Stimulated activated CD4-positive, alpha-beta T cell treated with anti-CD3 and anti-CD28 coated beads, TNF-alpha, amount 100 ng/mL, for 48 hours (primary cell): Measurements from ENCODE around the gene DNAH1.

Experiments used
- DNase-seq, 3 donors: peaks; one replicate each; pipeline ENCODE4 v3.0.0-alpha.2; 2020; ENCODE audit warnings: low read depth in 3 of 3

The DNAH1 gene

GRCh38 chr3:52403271-52403841, 87.2 kb downstream of the DNAH1 start:
- no peak for DNase-seq

DNA sequence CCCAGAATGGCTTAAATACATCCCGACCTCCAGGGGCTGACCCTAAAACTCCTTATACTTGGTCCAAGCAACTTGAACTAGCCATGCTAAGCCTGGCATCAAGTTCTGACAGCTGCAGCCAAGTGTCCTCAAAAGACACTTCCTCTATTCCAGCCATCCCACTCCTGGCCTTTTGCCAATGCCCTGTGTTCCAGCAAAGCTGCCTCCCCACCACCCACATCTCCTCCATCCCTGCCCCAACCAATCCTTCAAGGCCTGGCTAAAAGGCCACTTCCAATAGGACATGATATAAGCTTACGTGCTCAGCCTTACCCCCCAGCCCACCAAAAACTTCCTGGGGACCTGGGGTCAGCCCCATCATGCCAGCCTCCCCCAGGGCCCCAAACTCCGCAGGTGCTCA, 87.8 kb downstream of the DNAH1 start:
- DNase-seq = no peak

DNA sequence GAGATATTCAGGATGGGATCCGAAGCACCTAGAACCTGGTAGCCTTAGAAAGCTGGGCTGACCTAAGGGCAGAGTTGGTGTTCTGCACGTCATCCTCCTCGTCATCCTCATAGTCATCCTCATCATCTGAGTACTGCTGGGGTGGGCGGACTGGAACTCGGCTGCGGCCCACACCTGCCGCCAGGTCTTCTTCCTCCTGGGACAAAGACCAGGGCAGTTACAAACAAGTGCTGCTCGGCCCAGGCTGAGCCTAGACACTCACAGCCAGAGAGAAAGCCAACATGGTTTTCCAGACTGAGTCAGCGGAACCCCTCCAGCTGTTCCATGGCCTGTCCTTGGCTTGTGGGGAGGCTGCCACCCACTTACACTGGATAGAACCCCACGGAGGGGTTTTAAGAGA, 88.3 kb downstream of the DNAH1 start:
- no peak for DNase-seq

GRCh38 chr3:52405066-52405465, 88.9 kb downstream of the DNAH1 start:
- DNase-seq = no peak

DNA sequence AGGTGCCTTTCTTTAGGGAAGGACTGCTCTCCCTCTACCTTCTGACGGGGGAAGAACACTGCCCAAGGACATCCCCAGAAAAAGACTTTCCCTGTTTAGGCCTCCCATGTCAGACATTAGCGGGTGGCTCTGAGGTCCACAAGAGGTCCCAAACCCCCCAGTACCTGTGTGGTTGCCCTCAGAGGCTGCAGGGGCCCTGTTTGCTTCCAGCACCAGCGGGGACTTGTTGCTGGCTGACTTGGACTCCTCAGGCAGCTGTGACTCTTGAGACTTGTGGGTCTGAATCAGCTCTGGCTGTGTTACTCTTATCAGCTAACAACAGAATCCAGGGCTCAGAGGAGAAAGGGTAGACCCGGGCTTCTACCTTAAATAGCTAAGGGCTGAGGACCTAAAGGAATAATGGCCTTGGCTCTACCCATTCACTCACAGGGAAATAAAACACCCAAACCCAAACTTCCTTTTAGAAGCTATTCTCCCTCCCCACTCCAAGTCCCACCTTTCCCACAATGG, 89.5 kb downstream of the DNAH1 start:
- no peak for DNase-seq

GRCh38 chr3:52406231-52406661, 90.1 kb downstream of the DNAH1 start:
- no peak for DNase-seq

DNA sequence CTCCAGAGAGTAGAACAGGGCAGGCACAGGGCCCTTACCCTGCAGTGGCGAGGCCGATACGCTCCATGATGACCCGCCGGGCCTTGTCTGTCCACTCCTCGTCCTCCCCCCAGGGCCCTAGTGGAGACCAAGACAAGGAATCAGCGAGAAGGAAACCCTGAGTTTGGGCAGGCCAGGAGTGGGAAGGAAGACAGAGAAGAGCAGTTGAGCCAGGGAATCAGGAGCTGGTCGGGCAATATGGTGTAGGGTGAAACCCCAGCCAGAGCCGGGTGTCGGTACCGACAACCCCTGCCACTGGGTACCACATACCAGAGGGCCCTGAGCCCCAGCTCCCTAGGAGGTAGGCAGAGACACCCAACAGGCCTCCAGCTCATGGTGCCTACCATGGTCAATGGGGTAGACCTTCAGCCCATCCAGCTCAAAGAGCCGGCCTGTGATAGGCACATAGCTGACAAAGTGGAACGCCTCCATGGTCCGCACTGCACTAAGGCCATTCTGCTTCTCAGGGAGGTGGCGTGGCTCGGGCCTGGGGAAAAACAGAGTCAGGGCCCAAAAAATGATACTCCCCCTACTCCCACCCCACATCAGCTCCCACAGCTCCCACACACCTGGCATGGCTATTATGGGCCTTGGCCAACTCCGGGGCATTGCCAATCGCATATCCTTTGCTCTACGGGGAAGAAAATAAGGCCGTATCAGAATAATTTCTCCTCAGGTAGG, 90.8 kb downstream of the DNAH1 start:
- no peak for DNase-seq

DNA sequence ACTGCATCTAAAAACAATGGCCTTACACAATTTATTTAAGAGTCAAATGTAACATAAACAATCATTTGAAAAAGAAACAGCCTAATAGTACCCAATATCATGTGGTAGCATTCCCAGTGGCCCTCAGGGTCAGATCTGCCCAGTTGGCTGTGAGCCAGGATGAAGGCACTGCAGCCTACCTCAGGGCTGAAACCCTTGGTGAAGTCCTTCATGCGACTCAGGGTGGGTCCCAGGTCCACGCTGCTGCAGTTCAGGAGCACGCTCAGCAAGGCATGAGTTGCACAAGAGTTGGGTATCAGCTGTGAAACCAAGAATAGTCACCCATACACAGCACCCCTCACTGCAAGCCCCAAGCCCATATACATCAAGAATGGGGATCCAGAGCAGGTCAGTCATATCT, 91.7 kb downstream of the DNAH1 start:
- DNase-seq = no peak

DNA sequence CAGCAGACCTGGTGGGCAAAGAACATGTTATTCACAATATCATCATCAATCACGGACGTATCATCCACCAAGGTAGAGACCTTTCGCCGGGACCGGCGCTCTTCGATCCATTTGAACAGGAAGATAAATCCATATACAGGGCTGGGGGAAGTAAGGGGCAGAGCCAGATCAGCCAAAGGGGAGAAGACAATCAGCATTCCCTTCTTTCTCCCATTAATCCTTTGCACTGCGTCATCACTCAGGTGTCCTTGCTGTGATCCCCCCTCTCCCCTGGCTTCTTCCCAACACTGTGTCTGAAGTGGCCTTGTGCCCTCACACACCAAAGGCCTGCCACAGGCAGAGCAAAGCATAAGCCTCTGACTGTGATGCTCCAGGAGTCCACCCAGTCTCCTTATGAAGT, 92.3 kb downstream of the DNAH1 start:
- no peak for DNase-seq

GRCh38 chr3:52415800-52416199, 99.7 kb downstream of the DNAH1 start:
- DNase-seq = no peak

DNA sequence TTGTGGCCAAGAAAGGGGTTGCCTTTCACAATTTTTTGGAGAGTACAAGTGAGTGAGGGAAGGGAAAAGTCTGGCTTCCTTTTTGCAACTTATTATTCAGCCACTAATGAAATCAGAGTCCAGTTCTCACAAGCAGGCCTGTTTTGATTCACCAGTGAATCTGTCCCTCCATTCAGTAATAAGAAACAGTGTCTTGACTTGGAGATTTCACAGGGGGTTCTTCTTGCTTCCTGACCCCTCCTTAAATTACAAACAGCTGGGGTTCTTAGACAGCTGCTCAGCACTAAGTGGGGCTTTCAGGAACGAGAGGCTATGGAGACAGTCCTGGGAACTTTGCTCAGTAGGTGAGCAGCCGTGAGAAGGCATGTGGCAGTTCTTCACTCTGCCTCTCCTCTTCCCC, 104.3 kb downstream of the DNAH1 start:
- no peak for DNase-seq

DNA sequence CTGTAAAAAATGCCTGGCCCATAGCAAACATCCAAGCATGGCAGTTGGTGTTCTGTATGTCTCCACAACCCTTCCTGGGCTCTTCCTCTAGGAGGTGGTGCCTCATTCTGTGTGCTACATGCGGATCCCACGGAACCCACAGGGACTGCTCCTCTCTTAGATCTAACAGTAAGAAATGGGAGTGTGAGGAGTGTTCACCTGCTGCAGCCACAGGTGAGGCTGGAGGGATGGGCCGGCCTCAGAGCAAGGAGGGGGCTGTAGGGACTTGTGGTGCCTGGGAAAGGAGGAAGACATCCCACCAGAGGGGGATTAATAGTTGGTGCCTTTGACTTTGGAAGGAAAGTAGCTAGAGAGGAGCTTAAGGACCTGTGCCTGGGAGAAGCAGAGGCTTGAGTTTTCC, 106.5 kb downstream of the DNAH1 start:
- DNase-seq = no peak

GRCh38 chr3:52423173-52423572, 107.1 kb downstream of the DNAH1 start:
- no peak for DNase-seq

GRCh38 chr3:52428151-52429005, 112.3 kb downstream of the DNAH1 start:
- DNase-seq = no peak

GRCh38 chr3:52429031-52429430, 112.9 kb downstream of the DNAH1 start:
- no peak for DNase-seq

DNA sequence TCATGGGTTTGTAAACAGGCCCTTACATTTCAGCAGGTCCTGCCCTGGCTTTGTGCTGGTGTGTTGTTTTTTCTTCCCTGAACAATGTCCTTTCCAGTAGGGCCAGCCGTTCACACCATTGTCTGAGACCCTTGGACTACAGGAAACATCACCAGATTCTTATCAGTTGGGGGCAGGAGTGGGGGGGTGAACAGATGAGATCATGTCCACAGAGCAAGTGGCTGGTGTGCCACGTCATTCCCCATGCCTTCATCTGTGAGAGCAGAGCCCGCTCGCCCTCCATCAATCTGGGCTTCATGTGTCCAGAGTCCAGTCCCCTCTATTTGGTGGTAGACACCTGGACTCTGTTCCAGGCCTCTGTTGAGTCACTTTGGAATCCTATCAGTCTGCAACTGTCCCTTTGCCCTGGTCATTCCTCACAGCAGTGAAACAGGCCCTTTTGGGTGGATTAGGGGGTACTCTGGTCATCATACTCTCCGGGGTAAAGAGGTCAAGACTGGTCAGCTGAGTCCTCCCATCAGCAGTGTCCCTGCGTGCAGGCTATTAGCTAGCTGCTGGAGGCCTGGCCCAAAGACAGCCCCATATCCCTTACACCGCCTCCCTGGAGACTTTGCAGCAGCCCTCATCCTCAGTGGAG, 113.8 kb downstream of the DNAH1 start:
- DNase-seq = no peak

DNA sequence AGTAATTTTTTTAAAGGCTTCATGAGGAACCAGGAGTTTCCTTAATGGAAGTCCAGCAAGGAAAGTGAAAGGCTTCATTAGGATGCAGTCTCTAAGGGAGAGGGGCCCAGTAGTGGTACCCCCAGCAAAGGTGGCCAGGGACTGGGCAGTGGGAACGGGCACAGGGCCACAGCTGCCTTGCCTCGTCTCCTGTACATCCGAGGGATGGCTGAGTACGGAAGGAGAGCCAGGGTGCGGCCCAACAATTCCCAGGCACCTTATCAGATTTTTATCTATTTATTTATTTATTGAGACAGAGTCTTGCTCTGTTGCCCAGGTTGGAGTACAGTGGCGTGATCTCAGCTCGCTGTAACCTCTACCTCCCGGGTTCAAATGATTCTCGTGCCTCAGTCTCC, 114.3 kb downstream of the DNAH1 start:
- no peak for DNase-seq

GRCh38 chr3:52431459-52432223, 115.5 kb downstream of the DNAH1 start:
- DNase-seq = no peak

DNA sequence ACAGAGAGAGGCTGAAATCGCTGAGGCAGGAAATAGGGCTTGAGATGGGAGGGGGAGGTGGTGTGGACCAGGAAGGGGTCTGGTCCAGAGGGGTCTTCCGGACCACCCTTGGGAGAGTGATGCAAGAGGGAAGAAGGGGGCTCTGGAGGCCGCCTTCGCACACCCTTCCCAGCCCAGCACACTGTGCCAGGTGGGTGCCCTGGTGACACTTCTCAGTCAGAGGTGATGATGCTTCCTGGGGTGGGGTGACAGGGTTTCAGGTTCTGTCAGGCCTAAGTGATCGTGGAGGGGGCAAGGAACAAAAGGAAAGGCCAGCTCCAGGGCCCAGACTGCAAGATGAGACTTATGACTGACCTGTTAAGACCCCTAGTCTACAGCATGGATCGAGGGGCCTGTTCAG, 116.1 kb downstream of the DNAH1 start:
- DNase-seq = no peak

DNA sequence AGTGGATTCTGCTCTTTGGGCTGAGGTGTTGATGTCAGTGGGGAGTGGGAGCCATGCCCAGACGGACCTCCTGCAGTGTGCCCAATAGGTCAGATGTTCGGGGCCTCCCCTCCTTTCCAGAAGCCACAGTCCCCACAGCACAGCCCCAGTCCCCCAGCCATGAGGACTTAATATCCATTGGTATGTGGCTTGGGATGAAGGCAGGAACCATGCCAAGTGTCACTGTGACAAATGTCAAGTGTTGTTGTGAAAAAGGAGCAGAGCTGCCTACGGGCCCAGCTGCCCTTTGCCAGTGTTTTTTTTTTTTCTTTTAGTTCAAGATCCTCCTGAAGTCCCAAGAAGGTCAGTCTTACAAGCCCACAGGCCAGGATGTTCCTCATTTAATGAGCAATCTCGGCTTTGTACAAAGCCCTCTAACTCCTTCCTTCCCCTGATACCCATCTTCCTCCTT, 116.6 kb downstream of the DNAH1 start:
- no peak for DNase-seq

- no peak for DNase-seq
Measured at GRCh38 chr3:52433328-52433995, 117.3 kb downstream of the DNAH1 start.
